Measurements from ENCODE around the gene KCTD10.
A peak's percentile ranks its signal among the peaks of the same experiment; 100 is the strongest.

The KCTD10 gene, protein sequence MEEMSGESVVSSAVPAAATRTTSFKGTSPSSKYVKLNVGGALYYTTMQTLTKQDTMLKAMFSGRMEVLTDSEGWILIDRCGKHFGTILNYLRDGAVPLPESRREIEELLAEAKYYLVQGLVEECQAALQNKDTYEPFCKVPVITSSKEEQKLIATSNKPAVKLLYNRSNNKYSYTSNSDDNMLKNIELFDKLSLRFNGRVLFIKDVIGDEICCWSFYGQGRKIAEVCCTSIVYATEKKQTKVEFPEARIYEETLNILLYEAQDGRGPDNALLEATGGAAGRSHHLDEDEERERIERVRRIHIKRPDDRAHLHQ

DNA sequence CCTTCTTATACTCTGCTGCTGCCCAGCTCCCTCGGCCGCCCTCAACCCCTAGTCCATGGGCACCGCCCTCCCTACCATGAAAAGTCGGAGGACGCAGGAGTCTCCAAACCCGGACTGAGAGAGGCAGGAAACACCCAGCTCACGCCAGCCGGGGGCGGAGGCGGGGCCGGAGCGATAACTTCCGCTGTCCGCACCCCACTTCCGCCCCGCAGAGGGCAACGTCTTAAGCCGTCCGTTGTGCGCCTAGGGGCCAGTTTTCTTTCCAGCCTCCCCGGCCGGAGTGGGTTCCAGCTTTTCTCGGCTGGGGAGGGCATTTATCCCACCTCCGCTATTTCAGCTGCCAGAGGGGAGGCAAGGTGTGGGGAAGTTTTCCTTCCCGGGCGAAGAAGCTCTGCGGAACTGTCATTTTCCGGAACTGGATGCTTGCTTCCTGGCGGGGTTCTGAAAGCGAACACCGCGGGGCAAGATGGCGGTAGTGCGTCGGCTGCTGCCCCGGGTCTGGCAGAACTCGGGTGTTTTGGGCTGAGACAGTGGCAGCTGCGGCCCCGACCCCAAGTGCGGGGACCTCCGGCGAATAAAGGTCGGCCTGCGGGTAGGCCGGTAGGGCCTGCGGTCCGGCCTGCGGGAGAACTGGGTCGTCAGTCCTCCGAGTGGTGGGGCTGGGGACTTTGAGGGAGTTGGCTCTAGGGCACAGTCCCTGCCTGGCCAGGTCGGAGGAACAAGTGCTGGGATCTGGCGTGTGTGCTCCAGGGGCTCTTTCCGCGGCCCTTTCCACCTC lies at the start of gene KCTD10, which contains the start of gene UBE3B:
Gene KCTD10 (minus strand): TSS at position 116 of the 778 bp plus-strand sequence. CDS start 38 bp downstream, at position 78.
Gene UBE3B (plus strand): TSS at position 450 of the 778 bp plus-strand sequence. CDS start 5,918 bp downstream, outside the sequence.
- peak; percentile 75 to 82 for DNase-seq (ENCODE audit: low read depth in 2 of 2)

DNA sequence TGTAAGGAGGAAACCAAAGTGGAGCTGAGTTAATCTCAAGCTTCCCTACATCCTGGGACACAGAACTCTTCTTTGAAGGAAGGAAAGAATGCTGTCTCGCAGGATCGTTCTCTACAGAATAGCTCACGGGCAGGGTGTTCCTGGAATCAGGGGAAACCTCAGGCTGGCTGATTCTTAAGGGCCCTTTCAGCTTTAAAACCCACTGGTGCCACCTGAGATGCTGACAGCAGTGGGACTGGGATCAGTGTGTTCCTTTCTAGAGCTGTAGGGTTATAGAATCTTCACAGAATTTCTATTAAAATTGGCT lies 48.1 kb upstream of the KCTD10 start:
- no peak for DNase-seq (ENCODE audit: low read depth in 2 of 2)

DNA sequence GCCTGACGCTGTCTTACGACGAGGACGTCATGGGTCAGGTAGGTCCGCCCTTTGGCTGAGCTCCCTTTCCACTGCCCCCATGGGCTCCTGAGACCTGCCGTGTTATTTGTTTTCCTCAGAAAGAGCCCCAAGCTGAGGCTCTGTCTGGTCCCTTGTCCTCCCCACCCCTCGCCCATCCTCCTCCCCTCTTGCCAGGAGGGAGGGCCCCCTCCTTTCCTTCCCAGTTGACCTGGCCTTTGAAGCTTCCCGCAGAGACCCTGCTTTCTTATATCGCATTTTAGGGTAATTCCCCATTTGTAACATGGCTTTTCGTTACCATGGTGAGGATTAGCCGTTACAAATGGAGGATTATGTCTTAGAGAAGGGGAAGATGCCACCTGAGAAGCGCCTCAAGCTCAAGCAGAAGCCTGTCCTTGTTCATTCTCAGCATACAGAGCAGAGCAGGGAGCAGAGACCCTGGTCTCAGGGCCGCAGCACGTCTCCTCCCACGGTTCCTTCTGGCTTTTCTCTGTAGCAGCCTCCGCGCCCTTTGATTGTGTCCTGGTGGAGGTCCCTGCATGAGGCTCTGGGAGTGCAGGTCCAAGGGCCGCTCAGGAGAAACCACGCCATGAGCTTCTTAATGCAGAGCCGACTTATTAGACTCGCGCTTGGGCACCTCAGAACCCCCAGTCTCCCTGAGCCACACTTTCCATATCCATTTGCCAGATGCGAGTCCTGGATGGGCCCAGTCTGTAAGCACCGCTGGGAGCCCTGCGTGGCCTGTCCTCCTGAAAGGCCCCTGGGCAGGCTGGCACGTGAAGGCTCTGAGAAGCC lies 47.6 kb upstream of the KCTD10 start:
- DNase-seq (ENCODE audit: low read depth in 2 of 2) = no peak

DNA sequence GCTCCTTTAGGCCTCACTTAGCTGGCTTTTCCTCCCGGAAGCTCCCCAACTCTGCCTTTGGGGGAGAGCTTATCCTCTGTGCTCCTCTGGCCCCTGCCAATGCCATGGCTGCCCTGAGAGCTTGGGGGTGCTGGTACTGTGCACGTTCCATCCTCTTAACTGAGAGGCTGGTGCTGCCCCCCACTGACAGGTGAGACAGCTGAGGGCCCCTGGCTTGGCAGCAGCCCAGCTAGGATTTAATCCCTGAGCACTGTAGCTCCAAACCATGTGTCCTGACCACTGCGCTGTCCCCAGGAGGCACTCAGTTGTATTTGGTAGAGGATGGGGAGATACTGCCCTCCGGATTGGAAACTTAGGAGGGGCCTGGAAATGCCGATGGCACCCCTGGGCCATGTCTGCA lies 46.4 kb upstream of the KCTD10 start:
- DNase-seq (ENCODE audit: low read depth in 2 of 2) = no peak

DNA sequence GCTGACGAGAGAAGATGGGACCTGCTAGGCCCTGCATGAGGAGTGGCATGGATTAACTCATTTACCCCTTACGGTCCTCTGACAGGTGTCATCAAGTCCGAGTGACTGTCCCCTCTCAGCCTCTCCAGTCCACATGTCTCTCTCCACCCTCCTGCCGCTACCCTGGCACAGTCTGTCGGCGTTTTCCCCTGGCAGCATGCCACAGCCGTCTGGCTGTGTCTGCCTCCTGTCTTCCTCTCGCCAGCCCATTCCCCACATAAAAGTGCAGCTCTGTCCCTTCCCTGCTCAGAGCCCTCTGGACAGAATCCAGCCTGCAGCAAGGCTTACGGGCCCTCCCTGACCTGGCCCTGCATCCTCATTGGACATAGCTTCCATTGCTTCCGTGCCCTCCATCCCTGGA lies 46.0 kb upstream of the KCTD10 start:
- no peak for DNase-seq (ENCODE audit: low read depth in 2 of 2)

DNA sequence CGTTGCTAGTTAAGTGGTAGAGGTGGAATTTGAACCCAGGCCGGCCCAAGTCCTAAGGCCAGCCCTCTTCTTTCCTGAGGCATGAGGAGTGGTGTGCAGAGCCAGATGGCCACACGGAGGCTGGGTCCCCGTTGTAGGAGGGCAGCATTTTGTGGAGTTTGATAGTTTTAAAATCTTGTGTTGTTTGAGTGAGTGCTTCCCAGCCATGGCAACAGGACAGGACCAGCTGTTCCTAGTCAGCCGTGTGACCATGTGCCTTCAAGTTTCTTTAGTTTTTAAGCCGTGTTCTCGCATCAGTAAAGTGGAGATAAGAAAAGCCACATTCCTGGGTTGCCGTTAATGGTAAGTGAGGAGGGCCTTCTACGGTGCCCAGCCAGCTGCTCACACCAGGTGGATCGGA lies 44.7 kb upstream of the KCTD10 start:
- DNase-seq (ENCODE audit: low read depth in 2 of 2) = no peak

DNA sequence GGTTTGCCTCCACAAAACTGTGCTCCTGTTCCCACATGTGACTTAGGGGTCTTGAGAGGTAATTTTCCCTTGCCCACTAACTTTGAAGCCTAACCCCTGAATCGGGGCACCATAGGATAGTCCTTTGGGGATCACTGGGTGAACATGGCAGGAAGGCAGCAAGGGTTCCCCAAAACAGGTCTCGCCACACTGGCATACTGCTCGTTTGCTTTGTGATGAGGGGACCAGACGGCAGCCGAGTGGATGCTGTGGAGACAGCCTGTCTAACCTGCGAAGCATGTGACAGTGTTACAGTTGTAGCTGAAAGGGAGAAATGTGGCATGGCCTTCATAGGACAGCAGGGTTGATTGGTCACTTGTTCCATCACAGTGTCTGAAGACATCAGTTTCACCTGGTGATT lies 42.7 kb upstream of the KCTD10 start:
- DNase-seq (ENCODE audit: low read depth in 2 of 2) = no peak

DNA sequence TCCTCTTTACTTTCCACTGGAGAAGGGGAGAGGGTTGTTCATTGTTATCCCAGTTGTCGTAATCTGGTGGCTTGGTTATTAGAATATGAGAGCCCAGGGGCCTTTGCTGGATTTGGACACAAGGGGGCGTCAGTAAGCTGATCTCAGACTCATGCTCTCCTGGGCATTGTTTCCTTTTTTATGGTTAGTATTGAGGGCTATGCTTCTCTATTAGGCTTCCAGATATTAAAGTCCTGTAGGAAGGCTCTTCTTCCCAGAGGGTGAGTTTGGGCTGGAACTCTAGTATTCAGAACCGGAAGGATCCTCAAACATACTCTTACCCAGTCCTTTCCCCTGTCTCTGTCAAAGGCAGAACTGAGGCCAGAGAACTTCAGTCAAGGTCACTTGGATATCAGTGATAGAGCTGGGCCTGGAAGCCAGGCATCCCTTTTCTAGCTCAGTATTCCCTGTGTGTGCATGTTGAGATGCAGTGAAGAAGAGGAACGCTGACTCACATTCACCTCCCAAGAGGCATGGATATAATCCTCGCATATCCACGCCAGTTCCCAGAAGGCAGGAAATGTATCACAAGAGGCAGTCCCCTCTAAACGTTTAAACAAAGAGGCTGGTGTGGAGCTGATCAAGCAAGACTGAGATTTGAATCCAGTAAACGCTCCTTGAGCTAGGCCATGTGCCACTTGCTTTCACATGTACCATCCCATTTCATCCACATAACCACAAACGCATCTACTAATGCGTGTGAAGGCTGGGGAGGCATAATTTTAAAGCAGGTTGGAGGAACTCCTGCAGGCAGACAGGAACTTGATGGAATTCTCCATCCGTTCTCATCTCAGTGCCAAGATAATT lies 41.9 kb upstream of the KCTD10 start:
- peak; percentile 34 to 41 for DNase-seq (ENCODE audit: low read depth in 2 of 2)

DNA sequence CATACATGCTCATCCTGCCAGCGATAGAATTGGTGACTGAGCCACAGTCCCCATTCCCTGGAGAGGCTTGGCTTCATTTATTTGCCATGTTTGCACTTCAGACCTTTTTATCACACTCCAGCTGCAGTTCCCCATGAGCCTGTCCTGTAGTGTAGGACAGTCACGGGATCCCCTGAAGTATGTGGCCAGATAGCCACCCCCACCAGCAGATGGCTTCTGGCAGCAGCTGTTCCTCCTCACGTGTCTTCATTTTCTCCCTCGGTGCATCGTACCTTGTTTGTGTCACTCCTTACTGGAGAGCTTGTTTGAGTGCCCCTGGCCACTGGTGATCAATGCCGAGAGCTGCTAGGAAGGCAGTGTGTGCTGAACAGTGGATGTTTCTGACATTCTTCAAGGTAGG lies 40.5 kb upstream of the KCTD10 start:
- DNase-seq (ENCODE audit: low read depth in 2 of 2) = no peak

DNA sequence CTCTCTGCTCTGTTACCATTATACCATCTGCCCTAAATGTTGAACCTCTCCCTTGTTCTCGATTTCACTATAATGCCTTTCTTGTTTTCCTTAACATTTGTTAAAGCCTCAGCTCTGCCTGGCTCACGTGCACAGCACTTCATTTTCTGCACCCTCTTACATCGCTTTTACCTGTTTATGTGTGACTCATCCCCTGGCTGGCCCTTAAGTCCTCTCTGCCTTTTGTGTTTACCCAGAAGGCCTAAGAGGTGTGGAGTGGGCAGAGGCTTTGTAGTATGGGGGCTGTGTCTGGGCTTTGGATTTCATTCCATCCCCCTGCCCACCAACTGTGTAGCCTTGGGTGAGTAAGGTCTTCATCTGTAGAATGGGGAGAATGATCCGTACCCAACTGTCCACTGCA lies 36.9 kb upstream of the KCTD10 start:
- DNase-seq (ENCODE audit: low read depth in 2 of 2) = no peak

DNA sequence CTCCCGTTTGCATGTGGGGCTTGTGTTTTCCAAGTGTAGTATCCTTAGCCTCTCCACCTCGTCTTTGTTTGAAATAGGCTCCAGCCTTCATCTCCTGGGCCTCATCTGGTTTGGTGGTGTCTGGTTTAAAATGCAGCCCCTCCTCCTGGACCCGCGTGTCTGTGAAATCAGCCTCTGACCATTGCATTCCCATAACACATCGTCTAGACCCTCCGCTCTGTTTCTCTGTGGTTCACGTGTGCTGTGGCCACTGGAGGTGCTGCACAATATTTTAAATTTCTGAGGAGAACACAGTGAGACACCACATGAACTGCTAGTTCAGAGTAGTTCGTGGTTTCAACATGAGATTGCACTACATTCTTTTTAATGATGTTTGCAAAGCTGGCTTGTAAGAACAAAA lies 36.0 kb upstream of the KCTD10 start:
- DNase-seq (ENCODE audit: low read depth in 2 of 2) = no peak

DNA sequence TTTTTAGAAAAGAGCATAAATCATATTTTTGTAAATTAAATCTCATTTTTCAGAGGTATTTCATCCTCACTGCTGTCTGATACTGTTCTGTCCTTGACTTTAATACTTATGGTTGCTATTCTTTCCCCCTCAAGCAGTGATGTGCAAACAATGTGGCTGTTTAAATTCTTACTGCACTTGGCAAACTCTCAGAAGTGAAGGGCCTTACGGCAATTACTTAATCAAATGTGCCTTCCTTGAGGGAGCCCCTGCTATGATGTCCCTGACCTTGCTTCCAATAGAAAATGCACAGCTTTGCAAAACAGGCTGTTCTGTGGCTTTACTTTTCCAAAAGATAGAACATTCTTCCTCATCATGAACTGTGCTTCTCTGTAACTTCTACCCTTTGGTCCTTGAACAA lies 35.5 kb upstream of the KCTD10 start:
- DNase-seq (ENCODE audit: low read depth in 2 of 2) = no peak

DNA sequence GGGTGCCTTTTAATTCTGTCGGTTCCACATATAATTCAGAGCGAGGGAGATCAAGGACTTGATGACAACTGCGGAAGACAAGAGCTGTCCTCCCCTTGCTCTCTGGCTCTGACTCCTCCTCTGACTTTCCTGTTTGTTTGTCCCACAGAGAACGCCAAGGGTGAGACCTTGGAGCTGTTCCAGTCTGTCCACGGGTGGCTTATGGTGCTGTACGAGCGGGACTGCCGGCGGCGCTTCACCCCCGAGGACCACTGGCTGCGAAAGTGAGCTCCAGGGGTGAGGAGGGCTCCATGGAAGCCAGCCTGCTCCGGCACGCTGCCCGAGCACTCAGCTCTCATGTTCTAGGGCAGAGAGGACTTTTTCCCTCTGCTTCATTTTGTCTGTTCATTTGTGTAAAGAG lies 33.1 kb upstream of the KCTD10 start:
- no peak for DNase-seq (ENCODE audit: low read depth in 2 of 2)

DNA sequence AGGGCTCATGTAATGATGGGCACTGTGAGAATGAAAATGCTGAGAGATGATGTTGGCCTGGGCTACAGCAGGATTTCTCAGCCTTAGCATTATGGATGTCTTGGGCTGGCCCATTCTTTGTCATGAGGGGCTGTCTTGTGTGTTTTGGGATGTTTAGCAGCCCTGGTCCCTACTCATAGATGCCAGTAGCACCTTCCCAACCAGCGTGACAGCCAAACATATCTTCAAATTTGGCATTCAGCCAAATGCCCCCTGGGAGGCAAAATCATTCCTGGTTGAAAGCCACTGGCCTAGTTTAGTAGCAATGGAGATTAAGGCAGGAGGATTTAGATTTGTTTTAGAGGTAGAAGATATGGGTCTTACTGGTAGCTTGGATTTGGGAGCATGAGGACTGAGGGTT lies 27.0 kb upstream of the KCTD10 start:
- no peak for DNase-seq (ENCODE audit: low read depth in 2 of 2)

DNA sequence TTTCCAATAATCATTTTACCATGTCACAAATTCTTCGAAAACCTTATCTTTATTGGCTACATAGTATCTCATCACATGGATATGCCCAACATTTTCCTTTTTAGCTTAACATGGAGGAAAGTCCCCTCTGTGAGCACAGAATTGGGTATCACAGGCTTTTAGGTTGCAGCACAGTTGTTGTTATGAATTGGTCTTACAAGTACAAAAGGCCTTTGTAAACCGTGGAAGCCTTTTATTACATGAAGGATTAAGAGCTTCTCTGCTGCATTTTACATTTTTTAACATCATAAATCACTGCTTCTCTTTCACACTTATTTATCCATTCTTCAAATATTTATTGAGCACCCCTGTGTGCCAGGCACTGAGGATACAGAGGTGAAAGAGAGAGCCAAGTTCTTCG lies 26.5 kb upstream of the KCTD10 start:
- DNase-seq (ENCODE audit: low read depth in 2 of 2) = no peak

DNA sequence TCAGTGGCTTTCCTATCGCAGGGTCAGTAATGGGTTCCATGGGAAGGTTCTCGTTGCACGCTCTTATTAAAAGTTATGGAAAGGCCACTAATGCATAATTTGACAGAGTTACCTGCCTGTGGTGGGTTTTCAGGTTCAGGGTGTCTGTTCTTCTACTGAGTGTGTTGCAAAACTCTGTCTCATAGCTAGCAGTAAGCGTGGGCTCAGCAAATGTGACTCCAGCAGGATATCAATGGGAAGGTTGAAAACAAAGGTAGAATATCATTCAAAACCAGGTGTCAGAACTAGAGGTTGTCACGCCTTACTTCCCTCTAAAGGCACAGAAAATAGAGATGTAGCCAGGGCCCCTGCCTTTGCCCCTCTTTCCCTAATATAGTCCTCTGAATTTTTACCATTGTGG lies 25.2 kb upstream of the KCTD10 start:
- no peak for DNase-seq (ENCODE audit: low read depth in 2 of 2)

DNA sequence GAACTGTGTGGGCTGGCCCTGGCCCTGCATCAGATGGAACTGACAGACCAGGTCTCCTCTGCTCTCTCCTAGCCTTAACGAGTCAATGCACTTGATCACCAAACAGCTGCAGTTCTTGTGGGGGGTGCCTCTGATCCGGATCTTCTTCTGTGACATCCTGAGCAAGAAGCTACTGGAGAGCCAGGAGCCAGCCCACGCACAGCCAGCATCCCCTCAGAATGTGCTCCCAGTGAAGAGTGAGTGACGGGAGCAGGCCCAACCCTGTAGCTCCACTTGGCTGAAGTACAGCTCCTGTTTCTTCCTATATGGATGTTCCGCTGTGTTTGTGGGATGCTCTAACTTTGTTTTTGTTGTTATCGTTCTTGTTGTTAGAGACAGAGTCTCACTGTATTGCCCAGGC lies 24.2 kb upstream of the KCTD10 start:
- DNase-seq (ENCODE audit: low read depth in 2 of 2) = no peak

DNA sequence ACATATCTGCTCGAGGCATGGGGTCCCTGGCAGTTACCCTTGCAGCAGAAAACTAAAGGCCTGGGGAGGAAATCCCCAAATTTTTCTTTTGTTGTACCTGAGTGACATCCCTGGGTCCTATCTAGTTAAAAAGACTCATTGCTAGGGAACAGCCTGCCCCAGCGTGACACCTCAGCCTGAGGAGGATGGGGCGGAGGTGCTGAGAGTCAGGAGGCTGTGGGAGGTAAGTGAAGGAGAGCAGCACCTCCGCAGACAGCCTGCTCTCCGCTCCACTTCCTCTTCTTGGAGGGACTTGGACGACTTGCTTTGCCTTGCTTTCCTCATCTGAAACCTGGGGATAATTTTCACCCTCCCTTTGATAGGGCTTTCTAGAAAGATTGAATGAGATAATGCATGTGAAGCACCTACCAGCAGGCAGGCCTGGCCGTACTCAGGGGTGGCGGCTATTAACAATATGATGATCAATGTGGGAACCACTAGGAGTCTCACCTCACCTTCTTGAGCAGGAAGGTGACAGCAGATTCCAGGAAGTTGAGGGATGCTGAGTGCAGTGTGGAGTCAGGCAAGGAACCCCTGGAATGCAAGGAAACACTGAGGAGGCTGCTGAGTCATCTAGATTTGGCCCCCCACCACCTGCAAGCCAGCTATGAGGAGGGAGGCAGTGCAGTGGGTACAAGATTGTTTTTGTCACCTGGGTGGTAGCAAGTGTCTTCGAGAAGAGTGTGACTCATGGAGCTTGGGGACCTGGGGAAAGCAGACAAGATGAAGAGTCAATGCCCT lies 23.5 kb upstream of the KCTD10 start:
- no peak for DNase-seq (ENCODE audit: low read depth in 2 of 2)

DNA sequence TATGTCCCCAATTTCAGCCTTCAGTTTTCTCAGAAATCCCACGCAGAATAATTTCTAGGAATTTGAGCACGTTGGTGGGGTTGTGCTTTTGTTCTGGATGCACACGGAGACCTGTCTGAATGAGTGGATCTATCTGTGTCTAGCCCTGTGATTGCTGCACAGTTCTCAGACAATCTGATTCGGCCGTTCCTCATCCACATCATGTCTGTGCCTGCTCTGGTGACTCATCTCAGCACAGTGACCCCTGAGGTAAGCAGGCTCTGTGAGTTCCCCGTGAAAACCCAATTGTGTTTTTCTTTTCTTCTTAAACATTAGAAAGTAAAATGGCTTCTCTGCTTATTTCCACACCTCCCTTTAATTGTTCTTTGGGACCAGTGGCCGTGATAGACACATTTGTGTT lies 20.6 kb upstream of the KCTD10 start:
- DNase-seq (ENCODE audit: low read depth in 2 of 2) = no peak

DNA sequence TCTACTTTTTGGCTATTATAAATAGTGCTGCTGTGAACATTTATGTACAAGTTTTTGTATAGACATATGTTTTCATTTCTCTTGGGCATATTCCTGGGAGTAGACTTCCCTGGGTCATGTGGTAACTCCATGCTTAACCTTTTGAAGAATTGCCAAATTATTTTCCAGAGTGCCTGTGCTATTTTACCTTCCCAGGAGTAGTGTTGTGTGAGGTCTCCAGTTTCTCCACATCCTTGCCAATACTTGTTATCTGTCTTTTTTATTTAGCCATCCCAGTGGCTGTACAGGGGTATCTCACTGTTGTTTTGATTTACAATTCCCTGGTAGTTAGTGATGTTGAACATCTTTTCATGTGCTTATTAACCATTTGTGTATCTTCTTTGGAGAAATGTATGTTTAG lies 19.2 kb upstream of the KCTD10 start:
- DNase-seq (ENCODE audit: low read depth in 2 of 2) = no peak

DNA sequence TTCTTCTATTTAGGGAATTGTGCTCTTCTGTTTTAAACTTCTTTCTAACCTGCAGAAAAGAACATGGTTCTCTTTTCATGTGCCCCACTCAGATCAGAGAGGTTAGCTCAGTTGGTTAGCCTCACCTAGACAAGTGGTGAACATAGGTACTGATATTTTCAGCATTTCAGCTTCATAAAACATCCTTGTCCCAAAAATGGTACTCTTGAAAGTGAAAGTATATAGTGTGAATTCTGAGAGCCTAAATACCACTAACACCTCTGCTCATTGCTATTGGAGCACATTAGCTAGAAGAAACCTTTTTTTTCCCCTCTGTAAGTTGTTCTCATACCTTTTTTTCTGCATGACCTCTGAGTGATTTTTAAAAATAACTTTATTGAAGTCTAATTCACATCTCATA lies 17.9 kb upstream of the KCTD10 start:
- DNase-seq (ENCODE audit: low read depth in 2 of 2) = no peak

All from stimulated activated CD4-positive, alpha-beta T cell treated with anti-CD3 and anti-CD28 coated beads, Interleukin-1b, Interleukin-23, amount 100 ng/mL, for 4 hours (primary cell).